Measurements from ENCODE around the gene CUBN.

The CUBN gene

GRCh38 chr10:17073725-17074540 is 55.7 kb downstream of the CUBN start:
- H3K27me3 ChIP-seq (ENCODE audit: insufficient read depth, low read depth): no peaks in the 10 kb centered on the region
- H4K20me1 ChIP-seq (ENCODE audit: insufficient read depth): no peaks in the 10 kb centered on the region
- no peaks in the 10 kb centered on the region for H3K4me1 ChIP-seq (ENCODE audit: low read depth, poor library complexity, severe bottlenecking)
- no peak overlapping the region for H3K4me2 ChIP-seq
- no peaks in the 10 kb centered on the region for H3K79me2 ChIP-seq (ENCODE audit: insufficient read depth, low read depth)
- no peak overlapping the region for H2AFZ ChIP-seq (ENCODE audit: low read depth)
- H3K4me3 ChIP-seq (IDR thresholded peaks at IDR 0.05; ENCODE audit: insufficient read depth, low read depth, low read length): no peak overlapping the region
- no peak overlapping the region for H3K27ac ChIP-seq
- H3K36me3 ChIP-seq (ENCODE audit: insufficient read depth): no peaks in the 10 kb centered on the region
- no peak for TF ChIP-seq CTCF (conservative IDR thresholded peaks at IDR 0.05; ENCODE audit: low read depth, low read length)
- no peak overlapping the region for H3K9ac ChIP-seq

GRCh38 chr10:17068953-17069352 is 60.7 kb downstream of the CUBN start:
- no peak overlapping the region for H2AFZ ChIP-seq (ENCODE audit: low read depth)
- no peaks in the 10 kb centered on the region for H3K36me3 ChIP-seq (ENCODE audit: insufficient read depth)
- H4K20me1 ChIP-seq (ENCODE audit: insufficient read depth): no peaks in the 10 kb centered on the region
- H3K9ac ChIP-seq: no peak overlapping the region
- no peaks in the 10 kb centered on the region for H3K27me3 ChIP-seq (ENCODE audit: insufficient read depth, low read depth)
- no peaks in the 10 kb centered on the region for H3K79me2 ChIP-seq (ENCODE audit: insufficient read depth, low read depth)
- H3K4me1 ChIP-seq (ENCODE audit: low read depth, poor library complexity, severe bottlenecking): no peaks in the 10 kb centered on the region
- H3K27ac ChIP-seq: no peak overlapping the region
- H3K4me2 ChIP-seq: no peak overlapping the region
- no peak for TF ChIP-seq CTCF (conservative IDR thresholded peaks at IDR 0.05; ENCODE audit: low read depth, low read length)
- no peak overlapping the region for H3K4me3 ChIP-seq (IDR thresholded peaks at IDR 0.05; ENCODE audit: insufficient read depth, low read depth, low read length)

- no peaks in the 10 kb centered on the region for H3K79me2 ChIP-seq (ENCODE audit: insufficient read depth, low read depth)
- no peak overlapping the region for H2AFZ ChIP-seq (ENCODE audit: low read depth)
- no peaks in the 10 kb centered on the region for H4K20me1 ChIP-seq (ENCODE audit: insufficient read depth)
- no peaks in the 10 kb centered on the region for H3K4me1 ChIP-seq (ENCODE audit: low read depth, poor library complexity, severe bottlenecking)
- no peak for TF ChIP-seq CTCF (conservative IDR thresholded peaks at IDR 0.05; ENCODE audit: low read depth, low read length)
- no peak overlapping the region for H3K27ac ChIP-seq
- H3K4me3 ChIP-seq (IDR thresholded peaks at IDR 0.05; ENCODE audit: insufficient read depth, low read depth, low read length): no peak overlapping the region
- no peak overlapping the region for H3K9ac ChIP-seq
- no peak overlapping the region for H3K4me2 ChIP-seq
- H3K36me3 ChIP-seq (ENCODE audit: insufficient read depth): no peaks in the 10 kb centered on the region
- H3K27me3 ChIP-seq (ENCODE audit: insufficient read depth, low read depth): no peaks in the 10 kb centered on the region
Observed at GRCh38 chr10:17067376-17068264, 62.0 kb downstream of the CUBN start.

GRCh38 chr10:17066807-17067206 is 62.8 kb downstream of the CUBN start:
- Histone ChIP-seq H4K20me1 (ENCODE audit: insufficient read depth) (no peaks in the 10 kb centered on the region), H2AFZ (ENCODE audit: low read depth) (no peak overlapping the region), H3K27ac (no peak overlapping the region), H3K27me3 (ENCODE audit: insufficient read depth, low read depth) (no peaks in the 10 kb centered on the region), H3K79me2 (ENCODE audit: insufficient read depth, low read depth) (no peaks in the 10 kb centered on the region), H3K9ac (no peak overlapping the region), H3K4me2 (no peak overlapping the region), H3K36me3 (ENCODE audit: insufficient read depth) (no peaks in the 10 kb centered on the region), H3K4me1 (ENCODE audit: low read depth, poor library complexity, severe bottlenecking) (no peaks in the 10 kb centered on the region), H3K4me3 (IDR thresholded peaks at IDR 0.05; ENCODE audit: insufficient read depth, low read depth, low read length) (no peak overlapping the region)
- no peak for TF ChIP-seq CTCF (conservative IDR thresholded peaks at IDR 0.05; ENCODE audit: low read depth, low read length)
